Mesendoderm (in vitro differentiated cells): ENCODE data around the gene ADA.

Experiments used
- DNase-seq: peaks from one replicate; pipeline ENCODE4 v3.0.0; 2013
- H2AK5ac ChIP-seq: 2 replicates; pipeline ENCODE4 v1.6.1; 2013; ENCODE audit warnings: low read length, inconsistent platforms
- H2BK120ac ChIP-seq: 2 replicates; pipeline ENCODE4 v1.6.1; 2013; ENCODE audit warnings: low read depth, mild to moderate bottlenecking, low read length, moderate library complexity, mixed read lengths
- H2BK15ac ChIP-seq: replicated peaks from 2 replicates; pipeline ENCODE4 v1.6.1; 2013; ENCODE audit warnings: low read depth, mild to moderate bottlenecking, moderate library complexity
- H2BK5ac ChIP-seq: 2 replicates; pipeline ENCODE4 v1.6.1; 2013; ENCODE audit warnings: low read length, inconsistent platforms
- H3K18ac ChIP-seq: 2 replicates; pipeline ENCODE4 v1.6.1; 2013; ENCODE audit warnings: mild to moderate bottlenecking, low read length, mixed read lengths
- H3K23ac ChIP-seq: one replicate; pipeline ENCODE4 v1.6.1; 2013; ENCODE audit warnings: low read length
- H3K27ac ChIP-seq: 2 replicates; pipeline ENCODE4 v1.5.1; 2013; ENCODE audit warnings: low read depth, mild to moderate bottlenecking, inconsistent platforms, low read length, moderate library complexity
- H3K27me3 ChIP-seq: 2 replicates; pipeline ENCODE4 v1.6.1; 2013; ENCODE audit warnings: low read length, control low read depth, mild to moderate bottlenecking, inconsistent platforms; ENCODE audit not compliant: insufficient read depth, poor library complexity
- H3K36me3 ChIP-seq: 2 replicates; pipeline ENCODE4 v1.6.1; 2013; ENCODE audit warnings: low read length, inconsistent platforms; ENCODE audit not compliant: control insufficient read depth, insufficient read depth
- H3K4ac ChIP-seq: one replicate; pipeline ENCODE4 v1.6.1; 2013; ENCODE audit warnings: low read depth, mild to moderate bottlenecking, low read length, moderate library complexity
- H3K4me1 ChIP-seq: 2 replicates; pipeline ENCODE4 v1.6.1; 2013; ENCODE audit warnings: low read depth, low read length, inconsistent platforms; ENCODE audit not compliant: control insufficient read depth
- H3K4me2 ChIP-seq: 2 replicates; pipeline ENCODE4 v1.6.1; 2013; ENCODE audit warnings: low read length
- H3K4me3 ChIP-seq: 2 replicates; pipeline ENCODE4 v1.5.1; 2013; ENCODE audit warnings: mild to moderate bottlenecking, low read length
- H3K56ac ChIP-seq: one replicate; pipeline ENCODE4 v1.6.1; 2013; ENCODE audit warnings: low read length
- H3K79me1 ChIP-seq: 2 replicates; pipeline ENCODE4 v1.6.1; 2013; ENCODE audit warnings: low read length, inconsistent platforms
- H3K79me2 ChIP-seq: 2 replicates; pipeline ENCODE4 v1.6.1; 2013; ENCODE audit warnings: mild to moderate bottlenecking, low read length; ENCODE audit not compliant: control insufficient read depth, insufficient read depth
- H3K9ac ChIP-seq: 2 replicates; pipeline ENCODE4 v1.6.1; 2013; ENCODE audit warnings: low read length, inconsistent platforms
- H4K5ac ChIP-seq: one replicate; pipeline ENCODE4 v1.6.1; 2013; ENCODE audit warnings: low read length
- H4K8ac ChIP-seq: one replicate; pipeline ENCODE4 v1.6.1; 2013; ENCODE audit warnings: low read depth, mild to moderate bottlenecking, control low read depth, low read length, moderate library complexity
- WGBS: extraction: QIAGEN DNeasy Blood & Tissue Kit; methylation state at CpG from one replicate; pipeline ENCODE4 v1.1.7; 2013; ENCODE audit warnings: low lambda C conversion rate, missing lambda C conversion rate; ENCODE audit not compliant: insufficient coverage; ENCODE audit errors: extremely low coverage; 5-methylcytosine and 5-hydroxymethylcytosine counted together

ADA gene

DNA sequence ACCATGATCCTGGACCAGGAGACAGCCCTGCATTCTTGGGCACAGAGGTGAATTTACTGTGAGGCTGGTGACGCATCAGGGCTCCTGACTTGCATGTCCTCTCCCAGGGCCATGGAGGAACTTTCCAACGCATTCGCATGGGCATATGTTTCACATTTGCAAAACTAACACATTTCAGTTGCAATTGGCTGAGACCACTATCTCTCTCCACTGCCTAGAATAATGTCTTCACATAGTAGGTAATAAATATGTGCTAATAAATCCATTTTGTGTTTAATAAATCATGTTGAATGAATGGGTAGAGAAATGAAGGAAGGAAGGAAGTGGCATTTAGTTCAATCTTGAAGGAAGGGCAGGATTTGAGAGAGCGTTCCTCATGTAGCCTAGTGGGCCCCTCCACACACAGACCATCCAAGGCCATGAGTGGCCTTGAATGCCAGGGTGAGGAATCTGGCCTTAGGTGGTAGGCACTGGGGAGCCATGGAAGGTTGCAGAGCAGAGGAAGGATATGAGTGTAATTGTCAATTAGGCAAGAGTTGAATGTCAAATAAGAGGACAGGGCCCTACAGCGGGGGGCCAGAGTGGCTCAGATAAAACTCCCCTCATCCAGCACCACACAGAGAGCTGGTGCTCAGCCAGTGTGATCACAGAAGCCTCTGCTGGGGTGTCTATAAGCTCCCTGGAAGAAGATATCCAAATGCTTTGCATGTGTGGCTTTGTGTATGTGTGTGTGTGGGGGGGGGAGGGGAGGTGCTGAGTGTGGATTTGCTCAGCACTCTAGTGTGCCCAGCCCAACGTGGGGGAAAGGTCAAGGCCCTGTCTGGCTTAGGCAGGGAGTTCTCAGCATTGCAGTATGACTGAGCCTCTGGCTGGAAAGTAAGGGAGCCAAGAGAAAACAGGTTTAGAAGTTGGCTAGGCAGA is 32.8 kb upstream of the ADA start:
- H4K8ac ChIP-seq = no peak overlapping the region
- no peaks in the 10 kb centered on the region for H3K27me3 ChIP-seq
- no peak overlapping the region for H3K23ac ChIP-seq
- no peak overlapping the region for H2BK120ac ChIP-seq
- H3K36me3 ChIP-seq = no peaks in the 10 kb centered on the region
- no peak overlapping the region for H2BK5ac ChIP-seq
- H3K79me2 ChIP-seq = no peaks in the 10 kb centered on the region
- no peaks in the 10 kb centered on the region for H3K4me1 ChIP-seq
- H3K18ac ChIP-seq = no peak overlapping the region
- no peak overlapping the region for H2AK5ac ChIP-seq
- H3K27ac ChIP-seq = no peak overlapping the region
- H3K56ac ChIP-seq = no peak overlapping the region
- no peak overlapping the region for H4K5ac ChIP-seq
- WGBS = no CpG with 5 or more reads among the region's 6 CpGs
- H3K79me1 ChIP-seq = no peaks in the 10 kb centered on the region
- H3K4me3 ChIP-seq = no peak overlapping the region
- DNase-seq = no peak
- H3K4ac ChIP-seq = no peak overlapping the region
- H2BK15ac ChIP-seq = no peak overlapping the region
- H3K4me2 ChIP-seq = no peak overlapping the region
- H3K9ac ChIP-seq = no peak overlapping the region

GRCh38 chr20:44683263-44684046 is 32.0 kb upstream of the ADA start:
- no peak overlapping the region for H2BK120ac ChIP-seq
- DNase-seq = peak; percentile 82
- no peaks in the 10 kb centered on the region for H3K27me3 ChIP-seq
- no peak overlapping the region for H4K5ac ChIP-seq
- no peaks in the 10 kb centered on the region for H3K36me3 ChIP-seq
- no peak overlapping the region for H4K8ac ChIP-seq
- no peaks in the 10 kb centered on the region for H3K4me1 ChIP-seq
- no peak overlapping the region for H2AK5ac ChIP-seq
- no peak overlapping the region for H2BK15ac ChIP-seq
- H3K9ac ChIP-seq = no peak overlapping the region
- no peaks in the 10 kb centered on the region for H3K79me1 ChIP-seq
- H2BK5ac ChIP-seq = no peak overlapping the region
- no peak overlapping the region for H3K4me3 ChIP-seq
- no CpG with 5 or more reads among the region's 10 CpGs for WGBS
- no peak overlapping the region for H3K27ac ChIP-seq
- H3K18ac ChIP-seq = no peak overlapping the region
- H3K56ac ChIP-seq = no peak overlapping the region
- no peak overlapping the region for H3K4ac ChIP-seq
- H3K23ac ChIP-seq = no peak overlapping the region
- H3K79me2 ChIP-seq = no peaks in the 10 kb centered on the region
- H3K4me2 ChIP-seq = no peak overlapping the region

- no peak overlapping the region for H3K9ac ChIP-seq
- WGBS = no CpG with 5 or more reads among the region's 11 CpGs
Measured at GRCh38 chr20:44681796-44682566, 30.5 kb upstream of the ADA start.

GRCh38 chr20:44678990-44679611 is 27.6 kb upstream of the ADA start:
- Histone ChIP-seq H3K4me3 (no peak overlapping the region), H3K56ac (peak overlapping the region; percentile 25), H4K5ac (no peak overlapping the region), H3K4me1 (no peaks in the 10 kb centered on the region), H3K27me3 (no peaks in the 10 kb centered on the region), H3K79me1 (no peaks in the 10 kb centered on the region), H4K8ac (no peak overlapping the region), H3K4me2 (no peak overlapping the region), H3K4ac (no peak overlapping the region), H2AK5ac (no peak overlapping the region), H2BK15ac (no peak overlapping the region), H3K36me3 (no peaks in the 10 kb centered on the region), H3K9ac (no peak overlapping the region), H3K27ac (no peak overlapping the region), H3K79me2 (no peaks in the 10 kb centered on the region), H3K23ac (no peak overlapping the region), H3K18ac (peak overlapping the region; percentile 10), H2BK120ac (no peak overlapping the region), H2BK5ac (no peak overlapping the region)
- DNase-seq = no peak
- no CpG with 5 or more reads among the region's 12 CpGs for WGBS

More at GRCh38 chr20:44681796-44682566, 30.5 kb upstream of the ADA start:
- Histone ChIP-seq H3K4me2 (no peak overlapping the region), H3K23ac (no peak overlapping the region), H3K4me1 (no peaks in the 10 kb centered on the region), H2BK15ac (no peak overlapping the region), H3K56ac (no peak overlapping the region), H3K18ac (no peak overlapping the region), H2BK120ac (no peak overlapping the region), H3K36me3 (no peaks in the 10 kb centered on the region), H3K79me2 (no peaks in the 10 kb centered on the region), H4K8ac (no peak overlapping the region), H4K5ac (no peak overlapping the region), H3K27ac (no peak overlapping the region), H2AK5ac (no peak overlapping the region), H3K4ac (no peak overlapping the region), H3K4me3 (no peak overlapping the region), H3K27me3 (no peaks in the 10 kb centered on the region), H2BK5ac (no peak overlapping the region), H3K79me1 (no peaks in the 10 kb centered on the region)
- DNase-seq = no peak

GRCh38 chr20:44678242-44678641 is 26.7 kb upstream of the ADA start:
- Histone ChIP-seq H2BK120ac (no peak overlapping the region), H3K4ac (peak overlapping the region; percentile 82), H3K4me2 (no peak overlapping the region), H3K27ac (no peak overlapping the region), H3K36me3 (no peaks in the 10 kb centered on the region), H3K56ac (peak overlapping the region; percentile 70), H3K9ac (no peak overlapping the region), H2BK15ac (no peak overlapping the region), H3K18ac (peak overlapping the region; percentile 72), H3K79me2 (no peaks in the 10 kb centered on the region), H3K4me1 (no peaks in the 10 kb centered on the region), H3K4me3 (no peak overlapping the region), H4K5ac (peak overlapping the region; percentile 56), H2BK5ac (no peak overlapping the region), H3K27me3 (no peaks in the 10 kb centered on the region), H4K8ac (no peak overlapping the region), H3K79me1 (no peaks in the 10 kb centered on the region), H2AK5ac (no peak overlapping the region), H3K23ac (no peak overlapping the region)
- no CpG with 5 or more reads among the region's 2 CpGs for WGBS
- DNase-seq = no peak
